GM23248 (cell line): ENCODE results near the gene GRIP2.

Experiments
- EZH2 ChIP-seq: fragments of 200-600 bp; sonication (generic); IDR thresholded peaks from 2 replicates; pipeline ENCODE4 v1.6.1; 2018; ENCODE audit warnings: antibody characterized with exemption, mild to moderate bottlenecking; ENCODE audit not compliant: insufficient read depth, poor library complexity, severe bottlenecking
- EZH2phosphoT487 ChIP-seq: fragments of 200-600 bp; sonication (generic); IDR thresholded peaks from 2 replicates; pipeline ENCODE4 v1.6.1; 2018; ENCODE audit warnings: antibody characterized with exemption, moderate library complexity, mild to moderate bottlenecking, low read depth; ENCODE audit not compliant: insufficient read depth

GRCh38 chr3:14532691-14533456, 7.3 kb downstream of the GRIP2 start:
- no peak for TF ChIP-seq EZH2
- TF ChIP-seq EZH2phosphoT487: no peak
